Measurements from ENCODE around the gene MPRIP.

DNA sequence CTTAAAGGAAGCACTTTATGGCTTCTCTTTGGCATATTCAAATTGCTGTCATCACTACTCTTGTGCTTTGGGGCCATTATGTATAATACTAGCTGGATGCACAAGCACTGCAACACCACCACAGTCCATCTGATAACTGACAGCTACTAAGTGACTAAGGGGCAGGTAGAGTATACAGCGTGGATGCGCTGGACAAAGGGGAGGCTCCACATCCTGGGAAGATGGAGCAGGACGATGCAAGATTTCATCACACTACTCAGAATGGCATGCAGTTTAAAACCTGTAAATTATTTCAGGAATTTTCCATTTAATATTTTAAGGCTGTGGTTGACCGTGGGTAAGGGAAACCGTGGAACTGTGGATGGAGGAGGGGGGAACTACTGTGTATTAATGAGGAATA is 25.0 kb downstream of the MPRIP start:
- TF ChIP-seq PTBP1 (IDR thresholded peaks at IDR 0.05; ENCODE audit: low read depth, low read length, poor library complexity, severe bottlenecking) = no peak
- TF ChIP-seq CBX5 (CRISPR knock-in tag; IDR thresholded peaks at IDR 0.05; ENCODE audit: borderline replicate concordance) = no peak
- no peak for TF ChIP-seq EED (CRISPR knock-in tag; IDR thresholded peaks at IDR 0.05)
